ENCODE measurements around the gene TLR8.

Gene TLR8

GRCh38 chrX:12871257-12871656 is 35.2 kb upstream of the TLR8 start:
- peaks cover 9% of the 10 kb centered on the region for H3K4me1 Mint-ChIP-seq
- TF ChIP-seq, protein P1, sequence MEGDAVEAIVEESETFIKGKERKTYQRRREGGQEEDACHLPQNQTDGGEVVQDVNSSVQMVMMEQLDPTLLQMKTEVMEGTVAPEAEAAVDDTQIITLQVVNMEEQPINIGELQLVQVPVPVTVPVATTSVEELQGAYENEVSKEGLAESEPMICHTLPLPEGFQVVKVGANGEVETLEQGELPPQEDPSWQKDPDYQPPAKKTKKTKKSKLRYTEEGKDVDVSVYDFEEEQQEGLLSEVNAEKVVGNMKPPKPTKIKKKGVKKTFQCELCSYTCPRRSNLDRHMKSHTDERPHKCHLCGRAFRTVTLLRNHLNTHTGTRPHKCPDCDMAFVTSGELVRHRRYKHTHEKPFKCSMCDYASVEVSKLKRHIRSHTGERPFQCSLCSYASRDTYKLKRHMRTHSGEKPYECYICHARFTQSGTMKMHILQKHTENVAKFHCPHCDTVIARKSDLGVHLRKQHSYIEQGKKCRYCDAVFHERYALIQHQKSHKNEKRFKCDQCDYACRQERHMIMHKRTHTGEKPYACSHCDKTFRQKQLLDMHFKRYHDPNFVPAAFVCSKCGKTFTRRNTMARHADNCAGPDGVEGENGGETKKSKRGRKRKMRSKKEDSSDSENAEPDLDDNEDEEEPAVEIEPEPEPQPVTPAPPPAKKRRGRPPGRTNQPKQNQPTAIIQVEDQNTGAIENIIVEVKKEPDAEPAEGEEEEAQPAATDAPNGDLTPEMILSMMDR (IDR thresholded peaks at IDR 0.05; ENCODE audit: unreplicated experiment in 3 of 3): no peak
- H3K27me3 Mint-ChIP-seq (ENCODE audit: low read depth): no peaks in the 10 kb centered on the region
- H3K9me3 Mint-ChIP-seq: peaks cover 13% of the 10 kb centered on the region
- no peak overlapping the region for H3K27ac Mint-ChIP-seq
- H3K4me3 Mint-ChIP-seq: no peak overlapping the region
- H3K36me3 Mint-ChIP-seq (ENCODE audit: low read depth): no peaks in the 10 kb centered on the region

GRCh38 chrX:12872741-12873140 is 33.7 kb upstream of the TLR8 start:
- Mint-ChIP-seq H3K9me3 (peaks cover 12% of the 10 kb centered on the region), H3K27me3 (ENCODE audit: low read depth) (no peaks in the 10 kb centered on the region), H3K27ac (no peak overlapping the region), H3K4me3 (no peak overlapping the region), H3K4me1 (peaks cover 11% of the 10 kb centered on the region), H3K36me3 (ENCODE audit: low read depth) (no peaks in the 10 kb centered on the region)
- TF ChIP-seq, protein P1 (IDR thresholded peaks at IDR 0.05; ENCODE audit: unreplicated experiment in 3 of 3): no peak

GRCh38 chrX:12874581-12874980 is 31.8 kb upstream of the TLR8 start:
- peaks cover 3% of the 10 kb centered on the region for H3K27me3 Mint-ChIP-seq (ENCODE audit: low read depth)
- peaks cover 7% of the 10 kb centered on the region for H3K4me1 Mint-ChIP-seq
- no peak overlapping the region for H3K4me3 Mint-ChIP-seq
- H3K36me3 Mint-ChIP-seq (ENCODE audit: low read depth): no peaks in the 10 kb centered on the region
- peaks cover 4% of the 10 kb centered on the region for H3K9me3 Mint-ChIP-seq
- no peak overlapping the region for H3K27ac Mint-ChIP-seq
- TF ChIP-seq, protein P1 (IDR thresholded peaks at IDR 0.05; ENCODE audit: unreplicated experiment in 3 of 3): no peak

DNA sequence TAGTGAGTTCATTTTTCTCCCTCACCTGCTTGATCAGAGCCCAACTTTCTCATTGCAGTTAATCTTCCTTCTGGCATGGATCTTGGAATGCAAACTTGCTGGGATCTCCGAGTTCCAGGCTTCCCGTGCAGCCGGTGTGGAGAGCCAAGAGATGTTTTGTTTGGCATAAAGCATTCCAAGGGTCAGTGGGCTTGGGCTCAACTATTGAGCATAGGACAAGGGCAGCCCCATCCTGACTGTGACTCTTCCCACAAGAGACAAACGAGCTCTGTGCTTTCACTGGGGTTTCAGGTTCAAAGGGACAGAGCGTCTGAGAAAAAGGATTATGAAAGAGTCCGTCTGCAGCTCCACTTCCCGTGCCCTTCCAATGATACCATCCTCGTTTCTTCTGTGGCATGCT is 29.0 kb upstream of the TLR8 start:
- TF ChIP-seq, protein P1 (IDR thresholded peaks at IDR 0.05; ENCODE audit: unreplicated experiment in 3 of 3): no peak
- H3K4me3 Mint-ChIP-seq: no peak overlapping the region

GRCh38 chrX:12878536-12878935 is 27.9 kb upstream of the TLR8 start:
- no peaks in the 10 kb centered on the region for H3K36me3 Mint-ChIP-seq (ENCODE audit: low read depth)

More for the DNA sequence above, 29.0 kb upstream of the TLR8 start:
- Mint-ChIP-seq H3K9me3 (peaks cover 5% of the 10 kb centered on the region), H3K27ac (peak overlapping the region; percentile 24 to 32 (median 26)), H3K4me1 (peaks cover 7% of the 10 kb centered on the region), H3K27me3 (ENCODE audit: low read depth) (peaks cover 4% of the 10 kb centered on the region), H3K36me3 (ENCODE audit: low read depth) (no peaks in the 10 kb centered on the region)

GRCh38 chrX:12881914-12882313 is 24.5 kb upstream of the TLR8 start:
- Mint-ChIP-seq H3K4me3 (no peak overlapping the region), H3K27me3 (ENCODE audit: low read depth) (peaks cover 9% of the 10 kb centered on the region), H3K27ac (no peak overlapping the region), H3K36me3 (ENCODE audit: low read depth) (no peaks in the 10 kb centered on the region), H3K4me1 (peaks cover 7% of the 10 kb centered on the region), H3K9me3 (peaks cover 5% of the 10 kb centered on the region)
- TF ChIP-seq, protein P1 (IDR thresholded peaks at IDR 0.05; ENCODE audit: unreplicated experiment in 3 of 3): no peak

More at GRCh38 chrX:12878536-12878935, 27.9 kb upstream of the TLR8 start:
- H3K27ac Mint-ChIP-seq: no peak overlapping the region
- H3K4me1 Mint-ChIP-seq: peaks cover 7% of the 10 kb centered on the region
- H3K4me3 Mint-ChIP-seq: no peak overlapping the region
- peaks cover 8% of the 10 kb centered on the region for H3K27me3 Mint-ChIP-seq (ENCODE audit: low read depth)
- peaks cover 5% of the 10 kb centered on the region for H3K9me3 Mint-ChIP-seq
- TF ChIP-seq, protein P1 (IDR thresholded peaks at IDR 0.05; ENCODE audit: unreplicated experiment in 3 of 3): no peak

All from nephron (organoid).